OCI-LY1 (cell line): Measurements from ENCODE around the gene CD40.

ENCODE experiments used
- CTCF ChIP-seq: fragments of 200-600 bp; sonication (generic), shearing (Covaris generic); IDR thresholded peaks from 2 replicates; pipeline ENCODE4 v1.5.1; 2017; ENCODE audit warnings: mild to moderate bottlenecking, antibody characterized with exemption, low read length, moderate library complexity, mixed read lengths
- EZH2 ChIP-seq: fragments of 200-600 bp; sonication (generic), shearing (Covaris generic); IDR thresholded peaks from 2 replicates; pipeline ENCODE4 v1.8.0; 2017; ENCODE audit warnings: borderline replicate concordance, mixed run types, mild to moderate bottlenecking, antibody characterized with exemption, low read length, moderate library complexity, mixed read lengths

GRCh38 chr20:46113113-46113470 is 5.0 kb upstream of the CD40 start:
- TF ChIP-seq CTCF: no peak
- TF ChIP-seq EZH2: no peak
